ENCODE results near the gene SYNCRIP. TPM values are rescaled to one million over a fixed set of nuclear protein-coding genes. Genes with fewer than 3 reads are reported as not detected.
A peak's percentile ranks its signal among the peaks of the same experiment; 100 is the strongest.

The SYNCRIP gene
- total and polyA plus RNA-seq, 2 of the 13 experiments (the other 11 are each of a cell fraction or from before 2014, with no cell fraction given) = 8.1 to 112 TPM

DNA sequence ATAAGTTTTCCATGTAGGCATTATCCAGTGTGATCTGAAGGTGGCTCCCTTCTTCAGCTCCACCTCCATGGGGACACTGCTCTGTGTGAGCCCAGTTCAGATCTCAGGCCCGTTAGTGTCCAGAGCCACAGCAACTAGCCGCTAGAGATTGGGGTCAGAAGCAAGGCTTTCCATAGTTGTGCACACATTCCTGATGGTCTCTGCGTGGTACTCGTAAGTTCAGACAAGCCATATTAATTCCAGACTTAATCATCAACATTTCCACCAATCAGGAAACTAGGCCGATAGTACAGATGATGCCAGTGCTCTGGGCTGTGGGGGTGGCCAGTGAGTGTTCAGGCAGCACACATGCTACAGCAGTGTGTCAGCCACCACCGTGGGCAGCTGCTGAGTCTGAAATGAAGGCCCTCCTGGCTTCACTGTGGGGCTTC is 17.5 kb upstream of the SYNCRIP start (continued):
- TF ChIP-seq ZSCAN29 (CRISPR knock-in tag; conservative IDR thresholded peaks at IDR 0.05) (0 out of 2 replicates have a peak, but pooled peaks have one; percentile 38), ZNF572 (CRISPR knock-in tag; IDR thresholded peaks at IDR 0.05) (no peak), CC2D1A (CRISPR knock-in tag; IDR thresholded peaks at IDR 0.05) (no peak), AGO2 (optimal IDR thresholded peaks at IDR 0.05; ENCODE audit: low read depth, low read length) (no peak), ZNF33B (CRISPR knock-in tag; IDR thresholded peaks at IDR 0.05) (no peak), ZNF318 (CRISPR knock-in tag; IDR thresholded peaks at IDR 0.05) (no peak), ZBTB7B (CRISPR knock-in tag; IDR thresholded peaks at IDR 0.05) (no peak), SOX6 (IDR thresholded peaks at IDR 0.05) (no peak), SOX6 (CRISPR knock-in tag; IDR thresholded peaks at IDR 0.05) (peak; percentile 37; the same call in 1 of the 2 replicates), ZNF564 (CRISPR knock-in tag; IDR thresholded peaks at IDR 0.05) (no peak), MTERF4 (CRISPR knock-in tag; IDR thresholded peaks at IDR 0.05) (no peak)
- TF ChIP-seq, protein P1, sequence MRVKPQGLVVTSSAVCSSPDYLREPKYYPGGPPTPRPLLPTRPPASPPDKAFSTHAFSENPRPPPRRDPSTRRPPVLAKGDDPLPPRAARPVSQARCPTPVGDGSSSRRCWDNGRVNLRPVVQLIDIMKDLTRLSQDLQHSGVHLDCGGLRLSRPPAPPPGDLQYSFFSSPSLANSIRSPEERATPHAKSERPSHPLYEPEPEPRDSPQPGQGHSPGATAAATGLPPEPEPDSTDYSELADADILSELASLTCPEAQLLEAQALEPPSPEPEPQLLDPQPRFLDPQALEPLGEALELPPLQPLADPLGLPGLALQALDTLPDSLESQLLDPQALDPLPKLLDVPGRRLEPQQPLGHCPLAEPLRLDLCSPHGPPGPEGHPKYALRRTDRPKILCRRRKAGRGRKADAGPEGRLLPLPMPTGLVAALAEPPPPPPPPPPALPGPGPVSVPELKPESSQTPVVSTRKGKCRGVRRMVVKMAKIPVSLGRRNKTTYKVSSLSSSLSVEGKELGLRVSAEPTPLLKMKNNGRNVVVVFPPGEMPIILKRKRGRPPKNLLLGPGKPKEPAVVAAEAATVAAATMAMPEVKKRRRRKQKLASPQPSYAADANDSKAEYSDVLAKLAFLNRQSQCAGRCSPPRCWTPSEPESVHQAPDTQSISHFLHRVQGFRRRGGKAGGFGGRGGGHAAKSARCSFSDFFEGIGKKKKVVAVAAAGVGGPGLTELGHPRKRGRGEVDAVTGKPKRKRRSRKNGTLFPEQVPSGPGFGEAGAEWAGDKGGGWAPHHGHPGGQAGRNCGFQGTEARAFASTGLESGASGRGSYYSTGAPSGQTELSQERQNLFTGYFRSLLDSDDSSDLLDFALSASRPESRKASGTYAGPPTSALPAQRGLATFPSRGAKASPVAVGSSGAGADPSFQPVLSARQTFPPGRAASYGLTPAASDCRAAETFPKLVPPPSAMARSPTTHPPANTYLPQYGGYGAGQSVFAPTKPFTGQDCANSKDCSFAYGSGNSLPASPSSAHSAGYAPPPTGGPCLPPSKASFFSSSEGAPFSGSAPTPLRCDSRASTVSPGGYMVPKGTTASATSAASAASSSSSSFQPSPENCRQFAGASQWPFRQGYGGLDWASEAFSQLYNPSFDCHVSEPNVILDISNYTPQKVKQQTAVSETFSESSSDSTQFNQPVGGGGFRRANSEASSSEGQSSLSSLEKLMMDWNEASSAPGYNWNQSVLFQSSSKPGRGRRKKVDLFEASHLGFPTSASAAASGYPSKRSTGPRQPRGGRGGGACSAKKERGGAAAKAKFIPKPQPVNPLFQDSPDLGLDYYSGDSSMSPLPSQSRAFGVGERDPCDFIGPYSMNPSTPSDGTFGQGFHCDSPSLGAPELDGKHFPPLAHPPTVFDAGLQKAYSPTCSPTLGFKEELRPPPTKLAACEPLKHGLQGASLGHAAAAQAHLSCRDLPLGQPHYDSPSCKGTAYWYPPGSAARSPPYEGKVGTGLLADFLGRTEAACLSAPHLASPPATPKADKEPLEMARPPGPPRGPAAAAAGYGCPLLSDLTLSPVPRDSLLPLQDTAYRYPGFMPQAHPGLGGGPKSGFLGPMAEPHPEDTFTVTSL (CRISPR knock-in tag; IDR thresholded peaks at IDR 0.05; ENCODE audit: borderline replicate concordance) = no peak
- TF ChIP-seq, protein P2, sequence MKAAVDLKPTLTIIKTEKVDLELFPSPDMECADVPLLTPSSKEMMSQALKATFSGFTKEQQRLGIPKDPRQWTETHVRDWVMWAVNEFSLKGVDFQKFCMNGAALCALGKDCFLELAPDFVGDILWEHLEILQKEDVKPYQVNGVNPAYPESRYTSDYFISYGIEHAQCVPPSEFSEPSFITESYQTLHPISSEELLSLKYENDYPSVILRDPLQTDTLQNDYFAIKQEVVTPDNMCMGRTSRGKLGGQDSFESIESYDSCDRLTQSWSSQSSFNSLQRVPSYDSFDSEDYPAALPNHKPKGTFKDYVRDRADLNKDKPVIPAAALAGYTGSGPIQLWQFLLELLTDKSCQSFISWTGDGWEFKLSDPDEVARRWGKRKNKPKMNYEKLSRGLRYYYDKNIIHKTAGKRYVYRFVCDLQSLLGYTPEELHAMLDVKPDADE (CRISPR knock-in tag; IDR thresholded peaks at IDR 0.05) = no peak

Data from HepG2 (cell line).